Endothelial cell (in vitro differentiated cells): ENCODE results near the gene OR6Q1. TPM values are rescaled to one million over a fixed set of nuclear protein-coding genes. Genes with fewer than 3 reads are reported as not detected.

Experiments
- DNase-seq: peaks from one replicate; pipeline ENCODE4 v3.0.0; 2021; ENCODE audit warnings: low spot score
- H3K27ac Mint-ChIP-seq: one replicate; pipeline ENCODE4 v1.8.0; 2021; ENCODE audit warnings: mixed read lengths, inconsistent platforms; ENCODE audit not compliant: unreplicated experiment
- H3K27me3 Mint-ChIP-seq: one replicate; pipeline ENCODE4 v1.8.0; 2021; ENCODE audit warnings: mild to moderate bottlenecking, moderate library complexity, mixed read lengths, inconsistent platforms; ENCODE audit not compliant: unreplicated experiment
- H3K36me3 Mint-ChIP-seq: one replicate; pipeline ENCODE4 v1.8.0; 2021; ENCODE audit warnings: mild to moderate bottlenecking, low read depth, mixed read lengths, inconsistent platforms; ENCODE audit not compliant: unreplicated experiment
- H3K4me1 Mint-ChIP-seq: one replicate; pipeline ENCODE4 v1.8.0; 2021; ENCODE audit warnings: mild to moderate bottlenecking, mixed read lengths, inconsistent platforms; ENCODE audit not compliant: unreplicated experiment
- H3K4me3 Mint-ChIP-seq: one replicate; pipeline ENCODE4 v1.8.0; 2021; ENCODE audit warnings: mild to moderate bottlenecking, mixed read lengths, inconsistent platforms; ENCODE audit not compliant: unreplicated experiment
- H3K9me3 Mint-ChIP-seq: one replicate; pipeline ENCODE4 v1.8.0; 2021; ENCODE audit warnings: mixed read lengths, inconsistent platforms; ENCODE audit not compliant: unreplicated experiment
- CTCF ChIP-seq: fragments of 200-600 bp; sonication (generic); IDR thresholded peaks from one replicate; pipeline ENCODE4 v1.5.0; 2021; ENCODE audit warnings: antibody characterized with exemption; ENCODE audit not compliant: unreplicated experiment
- total RNA-seq: library from RNA; stranded (reverse); fragmentation: NEBNext Ultra II Directional; extraction: Animal tissue kit (Norgen Biotek cat#: 25700); gene quantifications from one replicate; pipeline ENCODE4 v1.2.1, GENCODE V29; 2021; ENCODE audit not compliant: unreplicated experiment

The OR6Q1 gene
- total RNA-seq, 1 donor from 2014 or later = not detected

- Mint-ChIP-seq H3K27me3 (peaks cover 4% of the 10 kb centered on the region), H3K4me1 (no peaks in the 10 kb centered on the region), H3K27ac (no peak overlapping the region), H3K4me3 (no peak overlapping the region), H3K9me3 (no peaks in the 10 kb centered on the region), H3K36me3 (no peaks in the 10 kb centered on the region)
- TF ChIP-seq CTCF = no peak
- no peak for DNase-seq
Measured at GRCh38 chr11:58034471-58034870, 3.7 kb downstream of the OR6Q1 start.

DNA sequence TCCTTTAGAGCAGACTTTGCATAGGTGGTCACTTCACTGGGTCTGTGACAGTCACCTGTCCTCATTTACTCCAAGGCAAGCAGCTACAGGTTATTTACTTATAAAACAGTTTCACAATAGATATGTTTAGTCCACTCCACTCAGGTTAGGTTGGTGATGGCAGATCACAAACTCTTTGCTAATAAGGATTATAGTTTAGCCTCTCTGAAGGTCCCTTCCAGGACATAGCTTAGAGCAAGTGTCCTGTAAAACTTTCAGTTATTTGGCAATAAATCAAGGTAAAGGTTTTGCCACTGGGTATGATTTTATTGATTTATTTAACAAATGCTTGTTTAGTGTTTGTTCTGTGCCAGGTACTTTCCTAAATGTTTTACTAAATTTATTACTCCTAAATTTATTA, 8.8 kb downstream of the OR6Q1 start:
- no peak for TF ChIP-seq CTCF
- Mint-ChIP-seq H3K4me1 (no peaks in the 10 kb centered on the region), H3K36me3 (no peaks in the 10 kb centered on the region), H3K4me3 (no peak overlapping the region), H3K9me3 (no peaks in the 10 kb centered on the region), H3K27me3 (no peaks in the 10 kb centered on the region), H3K27ac (no peak overlapping the region)
- DNase-seq = no peak

GRCh38 chr11:58043379-58043778, 12.6 kb downstream of the OR6Q1 start:
- Mint-ChIP-seq H3K27me3 (no peaks in the 10 kb centered on the region), H3K4me3 (no peak overlapping the region)
- TF ChIP-seq CTCF = no peak

GRCh38 chr11:58046231-58046630, 15.5 kb downstream of the OR6Q1 start:
- Mint-ChIP-seq H3K4me3 (no peak overlapping the region), H3K27ac (no peak overlapping the region), H3K36me3 (no peaks in the 10 kb centered on the region), H3K27me3 (no peaks in the 10 kb centered on the region), H3K9me3 (no peaks in the 10 kb centered on the region), H3K4me1 (no peaks in the 10 kb centered on the region)
- DNase-seq = no peak
- TF ChIP-seq CTCF = no peak

More at GRCh38 chr11:58043379-58043778, 12.6 kb downstream of the OR6Q1 start:
- DNase-seq = no peak
- Mint-ChIP-seq H3K36me3 (no peaks in the 10 kb centered on the region), H3K9me3 (no peaks in the 10 kb centered on the region), H3K27ac (no peak overlapping the region), H3K4me1 (no peaks in the 10 kb centered on the region)

GRCh38 chr11:58047818-58048217, 17.1 kb downstream of the OR6Q1 start:
- H3K4me3 Mint-ChIP-seq = no peak overlapping the region
- no peak overlapping the region for H3K27ac Mint-ChIP-seq
- no peaks in the 10 kb centered on the region for H3K4me1 Mint-ChIP-seq
- no peak for TF ChIP-seq CTCF
- no peaks in the 10 kb centered on the region for H3K36me3 Mint-ChIP-seq
- DNase-seq = no peak
- H3K27me3 Mint-ChIP-seq = no peaks in the 10 kb centered on the region
- H3K9me3 Mint-ChIP-seq = no peaks in the 10 kb centered on the region
